AG04449 (cell line): ENCODE measurements around the gene PTGES.

Experiments
- CTCF ChIA-PET: fragments of 350-600 bp; formaldehyde crosslinking; extraction: SDS; loops from one replicate; lab custom pipeline; 2021; ENCODE audit warnings: antibody characterized with exemption; lab: Yijun Ruan, JAX
- POLR2A ChIA-PET: fragments of 400-600, 350-600 bp; formaldehyde crosslinking; extraction: SDS; loops from one replicate; lab custom pipeline; 2020; ENCODE audit warnings: antibody characterized with exemption, inconsistent platforms; lab: Yijun Ruan, JAX
- DNase-seq: peaks from one replicate; pipeline ENCODE4 v3.0.0-alpha.2; 2010; ENCODE audit warnings: low read depth, low spot score
- H3K4me3 ChIP-seq: 2 replicates; pipeline ENCODE4 v1.5.1; 2011; ENCODE audit warnings: low read depth, mild to moderate bottlenecking, control low read depth, low read length
- TF ChIP-seq, protein P1 (sequence below): IDR thresholded peaks from one replicate; pipeline ENCODE4 v1.5.1; 2011; ENCODE audit warnings: mild to moderate bottlenecking, moderate library complexity, low read length, control low read depth, inconsistent platforms; ENCODE audit not compliant: insufficient read depth; ENCODE audit errors: missing control alignments

The PTGES gene

DNA sequence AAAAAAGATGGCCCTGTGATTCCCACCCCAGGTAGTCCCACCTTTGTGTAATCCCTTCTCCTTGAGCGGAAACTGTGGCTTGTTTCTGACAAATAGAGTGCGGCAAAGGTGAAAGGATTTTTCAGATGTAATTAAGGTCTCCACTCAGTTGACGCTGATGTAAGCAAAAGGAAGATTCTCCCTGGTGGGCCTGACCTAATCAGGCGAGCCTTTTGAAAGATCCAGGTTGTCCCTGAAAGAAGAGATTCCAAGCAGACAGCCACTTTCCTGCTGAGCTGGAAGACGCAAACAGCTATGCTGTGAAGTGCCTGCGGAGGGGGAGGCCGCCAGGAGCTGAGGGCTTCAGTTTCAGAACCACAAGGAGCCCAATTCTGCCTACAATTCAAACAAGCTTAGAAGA lies 24.1 kb downstream of the PTGES start:
- no peak for DNase-seq
- TF ChIP-seq, protein P1, sequence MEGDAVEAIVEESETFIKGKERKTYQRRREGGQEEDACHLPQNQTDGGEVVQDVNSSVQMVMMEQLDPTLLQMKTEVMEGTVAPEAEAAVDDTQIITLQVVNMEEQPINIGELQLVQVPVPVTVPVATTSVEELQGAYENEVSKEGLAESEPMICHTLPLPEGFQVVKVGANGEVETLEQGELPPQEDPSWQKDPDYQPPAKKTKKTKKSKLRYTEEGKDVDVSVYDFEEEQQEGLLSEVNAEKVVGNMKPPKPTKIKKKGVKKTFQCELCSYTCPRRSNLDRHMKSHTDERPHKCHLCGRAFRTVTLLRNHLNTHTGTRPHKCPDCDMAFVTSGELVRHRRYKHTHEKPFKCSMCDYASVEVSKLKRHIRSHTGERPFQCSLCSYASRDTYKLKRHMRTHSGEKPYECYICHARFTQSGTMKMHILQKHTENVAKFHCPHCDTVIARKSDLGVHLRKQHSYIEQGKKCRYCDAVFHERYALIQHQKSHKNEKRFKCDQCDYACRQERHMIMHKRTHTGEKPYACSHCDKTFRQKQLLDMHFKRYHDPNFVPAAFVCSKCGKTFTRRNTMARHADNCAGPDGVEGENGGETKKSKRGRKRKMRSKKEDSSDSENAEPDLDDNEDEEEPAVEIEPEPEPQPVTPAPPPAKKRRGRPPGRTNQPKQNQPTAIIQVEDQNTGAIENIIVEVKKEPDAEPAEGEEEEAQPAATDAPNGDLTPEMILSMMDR = no peak
- no peak overlapping the region for H3K4me3 ChIP-seq
- ChIA-PET POLR2A (no interaction called here), CTCF (interaction anchor here (0.8 to 12.5 kb wide), 9 partner anchors 11 to 87 kb away, joined by 3 to 238 read pairs (median 5); partner anchors contain the start of gene ASB6)

DNA sequence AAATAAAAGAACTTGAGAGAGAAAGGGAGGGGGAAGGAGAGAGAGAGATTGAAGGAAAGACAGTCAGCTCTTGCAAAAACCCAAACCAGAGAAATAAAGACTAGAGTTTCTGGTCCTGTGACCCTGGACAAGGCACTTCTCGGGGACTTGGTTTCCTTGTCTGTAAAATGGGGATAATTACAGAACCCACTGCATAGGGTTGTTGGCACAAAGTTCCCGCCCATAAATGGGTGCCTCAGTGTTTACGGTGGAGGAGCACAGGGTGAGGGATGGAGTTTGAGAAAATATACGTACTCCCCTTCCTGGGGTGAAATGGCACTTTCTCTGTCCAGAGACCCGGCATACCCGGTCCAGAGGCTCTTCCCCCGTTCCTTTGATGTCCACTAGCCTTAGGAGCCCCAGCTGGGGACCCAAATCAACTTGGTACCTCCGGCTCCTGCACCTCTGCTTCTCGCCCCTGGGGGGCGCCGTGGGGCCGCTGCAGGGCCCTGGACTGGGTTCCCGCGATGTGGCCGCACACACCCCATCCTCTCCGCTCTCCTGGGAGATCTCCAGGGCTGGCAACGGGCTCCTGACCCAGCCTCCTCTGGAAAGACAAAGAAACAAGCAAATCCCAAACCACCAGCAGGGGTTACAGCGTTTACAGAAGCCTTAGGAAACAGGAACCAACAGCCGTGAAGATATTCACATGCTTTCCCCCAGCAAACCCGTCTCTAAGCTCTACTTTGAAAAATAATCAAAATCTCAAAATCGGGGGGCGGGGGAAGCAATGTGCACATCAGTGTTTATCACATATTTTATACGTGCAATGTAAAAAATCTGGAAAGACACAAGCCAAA lies 26.3 kb downstream of the PTGES start:
- ChIA-PET CTCF (interaction anchor here (0.6 to 12.5 kb wide), 43 partner anchors 8 to 595 kb away, joined by 3 to 238 read pairs (median 5); partner anchors contain the start of genes ASB6, C9orf78, PTGES and TOR1B), POLR2A (interaction anchor here (0.6 kb wide), 1 partner anchor 60 kb away, joined by 3 read pairs; no protein-coding TSS in a partner anchor)
- TF ChIP-seq, protein P1 = peak; percentile 90
- DNase-seq = peak; percentile 12
- H3K4me3 ChIP-seq = no peak overlapping the region

DNA sequence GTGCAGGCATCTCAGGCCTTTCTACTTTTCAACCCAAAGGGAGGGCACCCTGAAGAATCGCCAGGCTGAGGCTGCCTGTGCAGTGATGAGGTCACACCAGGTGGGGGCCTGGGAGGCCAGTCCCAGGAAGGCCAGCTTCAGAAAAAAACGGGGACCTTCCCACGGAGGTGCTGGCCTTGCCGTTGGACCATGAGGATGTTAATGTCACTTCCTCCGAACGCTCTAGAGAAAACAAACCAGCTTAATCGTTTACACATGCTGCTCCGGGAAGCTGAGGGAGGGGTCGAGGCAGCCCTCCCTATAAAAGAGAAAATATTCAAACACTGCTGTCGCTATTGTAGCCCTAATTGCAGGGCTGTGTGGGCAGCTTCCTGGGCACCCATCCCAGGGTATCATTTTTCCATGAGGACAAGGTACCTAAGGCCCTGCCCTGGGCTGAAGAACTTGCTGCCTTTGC lies 27.0 kb downstream of the PTGES start:
- POLR2A ChIA-PET = no interaction called here

DNA sequence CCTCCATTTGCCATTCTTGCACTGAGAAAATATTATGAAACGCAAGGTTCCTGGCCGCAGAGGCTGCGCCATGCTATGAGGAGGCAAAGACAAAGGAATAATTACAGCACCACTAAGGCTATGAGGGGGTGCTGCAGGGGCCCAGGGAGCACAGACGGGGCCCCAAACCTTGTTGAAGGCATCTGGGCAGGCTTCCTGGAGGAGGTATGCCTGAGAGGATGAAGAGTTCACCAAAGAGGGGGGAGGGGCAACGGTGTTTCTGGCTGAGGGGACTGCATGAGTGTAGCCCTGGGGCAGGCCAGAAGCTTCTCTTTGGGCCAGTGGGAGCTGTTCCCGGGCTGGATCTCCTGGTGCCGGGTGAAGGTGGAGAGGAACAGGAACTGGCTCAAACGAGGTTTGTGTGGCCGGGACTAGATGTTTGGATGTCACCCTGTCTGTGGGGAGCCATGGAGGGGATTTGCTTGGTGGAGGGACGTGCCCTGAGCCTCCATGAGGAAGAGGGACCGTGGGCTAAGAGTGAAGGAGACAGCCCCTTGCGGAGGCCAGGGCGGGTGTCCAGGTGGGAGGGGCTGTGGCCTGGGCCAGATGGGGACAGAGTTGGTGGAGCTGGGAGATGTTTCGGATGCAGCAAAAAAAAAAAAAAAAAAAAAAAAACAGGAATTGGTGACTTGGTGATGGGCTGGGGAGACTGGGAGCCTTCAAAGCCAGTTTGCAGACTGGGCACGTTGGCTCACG lies 28.2 kb downstream of the PTGES start:
- ChIA-PET CTCF (interaction anchor here (3.0 to 12.5 kb wide), 7 partner anchors 9 to 83 kb away, joined by 12 to 238 read pairs (median 48); partner anchors contain the start of genes ASB6 and PTGES), POLR2A (no interaction called here)
- no peak for DNase-seq
- H3K4me3 ChIP-seq = no peak overlapping the region
- TF ChIP-seq, protein P1 = no peak

More for the DNA sequence above, 27.0 kb downstream of the PTGES start:
- H3K4me3 ChIP-seq = no peak overlapping the region
- DNase-seq = no peak
- TF ChIP-seq, protein P1 = no peak
- CTCF ChIA-PET = interaction anchor here (0.6 to 12.5 kb wide), 28 partner anchors 10 to 594 kb away, joined by 3 to 238 read pairs (median 6); partner anchors contain the start of genes ASB6 and PTGES

DNA sequence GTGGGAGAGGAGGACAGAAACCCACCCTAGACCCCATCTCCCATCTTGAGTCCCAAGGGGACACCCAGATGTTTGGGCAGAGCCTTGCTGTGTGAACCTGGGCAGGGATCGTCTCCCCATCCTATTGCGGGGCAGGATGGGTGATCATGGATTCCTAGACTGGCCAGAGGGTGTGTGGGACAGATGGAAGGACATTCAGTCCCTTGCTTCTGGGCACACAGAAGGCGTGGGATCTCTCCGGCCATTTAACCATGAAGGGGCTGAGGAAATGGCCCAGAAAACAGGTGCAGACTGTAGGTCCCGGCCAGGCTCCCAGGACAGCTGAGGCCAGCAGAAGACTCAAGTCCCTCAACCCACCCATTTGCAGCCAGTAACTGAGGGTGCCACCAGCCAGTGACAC lies 29.9 kb downstream of the PTGES start:
- H3K4me3 ChIP-seq = no peak overlapping the region
- DNase-seq = no peak
- TF ChIP-seq, protein P1 = no peak
- ChIA-PET POLR2A (no interaction called here), CTCF (interaction anchor here (0.8 to 12.5 kb wide), 6 partner anchors 9 to 68 kb away, joined by 3 to 238 read pairs (median 12); no protein-coding TSS in a partner anchor)
